HCT116 (cell line): Measurements from ENCODE around the gene FOXO6.

Experiments used
- CTCF ChIP-seq, 3 experiments: fragments of 200-600 bp in 1 of 3; sonication (generic) in 1 of 3; IDR thresholded peaks in 2 of 3; conservative IDR thresholded peaks in 1 of 3; 2 replicates each; pipeline ENCODE4 v1.5.1; 2012 to 2017; ENCODE audit warnings: low read depth in 2 of 3, low read length in 2 of 3, antibody characterized with exemption in 1 of 3, borderline replicate concordance in 1 of 3, control low read depth in 1 of 3, mild to moderate bottlenecking in 1 of 3, mixed read lengths in 1 of 3, mixed run types in 1 of 3, moderate library complexity in 1 of 3; ENCODE audit not compliant: insufficient read depth in 1 of 3
- EZH2phosphoT487 ChIP-seq: fragments of 200-600 bp; IDR thresholded peaks from 2 replicates; pipeline ENCODE4 v1.6.1; 2018; ENCODE audit warnings: antibody characterized with exemption, borderline replicate concordance
- POLR2A ChIP-seq: IDR thresholded peaks from 2 replicates; pipeline ENCODE4 v1.7.0; 2011; ENCODE audit warnings: borderline replicate concordance; ENCODE audit not compliant: insufficient read depth, insufficient read length; ENCODE audit errors: extremely low read depth
- POLR2AphosphoS5 ChIP-seq: IDR thresholded peaks from 2 replicates; pipeline ENCODE4 v1.6.1; 2011; ENCODE audit warnings: mild to moderate bottlenecking, low read depth, low read length, moderate library complexity
- ZBTB33 ChIP-seq: IDR thresholded peaks from 2 replicates; pipeline ENCODE4 v1.6.1; 2011; ENCODE audit warnings: mild to moderate bottlenecking, low read length, moderate library complexity; ENCODE audit not compliant: insufficient replicate concordance; ENCODE audit errors: extremely low read depth

GRCh38 chr1:41373373-41373772, 12.1 kb downstream of the FOXO6 start:
- no peak for TF ChIP-seq CTCF (IDR thresholded peaks at IDR 0.05 in 2 of 3, conservative IDR thresholded peaks at IDR 0.05 in 1 of 3; ENCODE audit: borderline replicate concordance in 1 of 3, insufficient read depth in 1 of 3, low read depth in 2 of 3, low read length in 2 of 3)
- no peak for TF ChIP-seq POLR2A
- no peak for TF ChIP-seq ZBTB33
- no peak for TF ChIP-seq EZH2phosphoT487
- no peak for TF ChIP-seq POLR2AphosphoS5
